Measurements from ENCODE around the gene MCU.
A peak's percentile ranks its signal among the peaks of the same experiment; 100 is the strongest.

The MCU gene

DNA sequence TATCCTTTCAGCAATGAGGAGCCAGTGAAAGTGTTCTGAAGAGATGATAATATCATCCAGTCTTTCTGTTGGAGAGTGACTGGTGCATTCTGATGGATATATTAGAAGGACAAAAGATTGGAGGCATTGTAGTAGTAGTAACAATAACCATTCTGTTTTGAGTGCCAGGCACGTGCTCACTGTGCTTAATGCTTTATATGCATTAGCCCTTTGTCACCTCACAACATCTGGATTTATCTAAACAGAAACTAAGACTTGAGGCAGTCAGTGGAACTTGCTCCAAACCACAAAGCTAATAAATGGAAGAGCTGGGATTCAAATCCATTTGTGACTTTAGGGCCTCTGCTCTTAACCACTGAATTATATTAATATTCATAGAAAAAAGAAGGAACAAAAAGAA lies 117.1 kb downstream of the MCU start:
- DNase-seq (ENCODE audit: low read depth), result no peak
- H3K4me3 ChIP-seq (replicated peaks; ENCODE audit: low read depth, low read length), result no peak overlapping the region
- TF ChIP-seq, protein P1, sequence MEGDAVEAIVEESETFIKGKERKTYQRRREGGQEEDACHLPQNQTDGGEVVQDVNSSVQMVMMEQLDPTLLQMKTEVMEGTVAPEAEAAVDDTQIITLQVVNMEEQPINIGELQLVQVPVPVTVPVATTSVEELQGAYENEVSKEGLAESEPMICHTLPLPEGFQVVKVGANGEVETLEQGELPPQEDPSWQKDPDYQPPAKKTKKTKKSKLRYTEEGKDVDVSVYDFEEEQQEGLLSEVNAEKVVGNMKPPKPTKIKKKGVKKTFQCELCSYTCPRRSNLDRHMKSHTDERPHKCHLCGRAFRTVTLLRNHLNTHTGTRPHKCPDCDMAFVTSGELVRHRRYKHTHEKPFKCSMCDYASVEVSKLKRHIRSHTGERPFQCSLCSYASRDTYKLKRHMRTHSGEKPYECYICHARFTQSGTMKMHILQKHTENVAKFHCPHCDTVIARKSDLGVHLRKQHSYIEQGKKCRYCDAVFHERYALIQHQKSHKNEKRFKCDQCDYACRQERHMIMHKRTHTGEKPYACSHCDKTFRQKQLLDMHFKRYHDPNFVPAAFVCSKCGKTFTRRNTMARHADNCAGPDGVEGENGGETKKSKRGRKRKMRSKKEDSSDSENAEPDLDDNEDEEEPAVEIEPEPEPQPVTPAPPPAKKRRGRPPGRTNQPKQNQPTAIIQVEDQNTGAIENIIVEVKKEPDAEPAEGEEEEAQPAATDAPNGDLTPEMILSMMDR (IDR thresholded peaks at IDR 0.05; ENCODE audit: low read length, missing control alignments), result no peak

DNA sequence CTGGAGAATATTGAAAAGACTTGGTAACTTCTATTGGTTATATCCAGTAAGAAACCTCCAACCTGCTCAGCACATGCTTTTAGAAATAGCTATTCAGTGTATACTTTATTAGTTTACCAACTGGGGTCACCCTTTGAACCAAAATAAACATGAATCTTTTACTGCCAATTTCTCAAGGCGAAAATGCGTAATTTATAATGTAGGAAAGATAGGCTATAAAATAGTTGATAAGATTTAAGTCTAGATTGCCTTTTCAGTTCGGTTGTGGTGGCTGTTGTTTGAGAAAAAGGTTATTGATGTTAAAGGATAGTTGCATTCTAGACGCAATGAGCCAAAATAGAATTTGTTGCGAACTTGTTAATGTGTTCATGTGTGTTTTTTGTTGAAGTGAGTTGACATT lies 119.0 kb downstream of the MCU start:
- no peak overlapping the region for H3K4me3 ChIP-seq (replicated peaks; ENCODE audit: low read depth, low read length)
- TF ChIP-seq, protein P1 (IDR thresholded peaks at IDR 0.05; ENCODE audit: low read length, missing control alignments), result no peak
- no peak for DNase-seq (ENCODE audit: low read depth)

- H3K4me3 ChIP-seq (replicated peaks; ENCODE audit: low read depth, low read length), result no peak overlapping the region
- TF ChIP-seq, protein P1 (IDR thresholded peaks at IDR 0.05; ENCODE audit: low read length, missing control alignments), result no peak
- DNase-seq (ENCODE audit: low read depth), result no peak
Observed at GRCh38 chr10:72812415-72812752, 120.4 kb downstream of the MCU start.

- peak; percentile 60 for DNase-seq (ENCODE audit: low read depth)
- no peak overlapping the region for H3K4me3 ChIP-seq (replicated peaks; ENCODE audit: low read depth, low read length)
- TF ChIP-seq, protein P1 (IDR thresholded peaks at IDR 0.05; ENCODE audit: low read length, missing control alignments), result no peak
Observed at GRCh38 chr10:72812753-72813430, 120.9 kb downstream of the MCU start.

DNA sequence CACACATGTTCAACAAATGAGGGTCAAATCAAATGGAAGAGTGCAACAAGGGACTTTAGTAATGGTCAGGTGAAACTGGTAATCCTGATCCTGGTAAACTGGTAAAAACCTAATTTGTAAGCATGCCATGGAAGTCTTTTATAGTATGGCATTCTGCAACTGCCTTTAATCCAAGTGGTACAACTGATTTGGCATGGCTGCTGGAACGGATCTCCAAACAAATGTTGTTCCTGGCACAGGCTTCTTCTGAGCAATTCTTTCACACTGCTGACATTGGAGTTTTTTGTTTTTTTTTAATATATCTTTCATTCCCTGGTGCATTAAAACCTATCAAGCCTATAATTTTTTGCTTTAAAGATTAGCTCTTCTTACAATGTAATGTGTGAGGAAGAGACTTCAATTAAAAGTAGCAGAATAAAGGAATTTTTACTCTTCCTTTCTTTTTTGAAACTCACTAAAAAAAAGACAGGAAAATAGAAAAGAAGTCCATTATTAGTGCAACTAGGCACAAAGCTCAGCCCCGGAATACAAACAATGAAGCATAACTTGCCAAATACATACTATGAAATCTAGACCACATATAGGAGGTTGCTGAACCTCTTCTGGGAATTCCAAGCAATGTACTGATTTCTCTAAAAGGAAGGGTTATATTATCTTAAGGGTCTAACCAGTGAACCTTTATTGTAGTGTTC lies 122.3 kb downstream of the MCU start:
- DNase-seq (ENCODE audit: low read depth), result peak; percentile 42
- TF ChIP-seq, protein P1 (IDR thresholded peaks at IDR 0.05; ENCODE audit: low read length, missing control alignments), result no peak

DNA sequence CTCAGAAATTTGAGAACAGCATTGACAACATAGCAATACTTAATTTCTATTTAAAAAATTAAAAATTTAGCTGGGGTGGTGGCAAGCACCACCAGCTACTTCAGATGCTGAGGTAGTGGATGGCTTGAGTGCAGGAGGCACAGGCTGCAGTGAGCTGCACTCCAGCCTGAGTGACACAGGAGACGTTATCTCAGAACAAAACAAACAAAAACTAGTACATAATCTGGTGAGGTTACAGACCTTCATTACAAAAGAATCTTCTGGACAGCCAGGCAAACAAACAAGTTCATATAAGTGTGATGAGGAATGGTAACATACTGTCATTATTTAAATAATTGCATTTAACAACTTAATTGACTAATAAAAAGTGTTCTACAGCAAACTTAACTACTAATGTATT lies 124.6 kb downstream of the MCU start:
- TF ChIP-seq, protein P1 (IDR thresholded peaks at IDR 0.05; ENCODE audit: low read length, missing control alignments), result no peak
- no peak overlapping the region for H3K4me3 ChIP-seq (replicated peaks; ENCODE audit: low read depth, low read length)
- no peak for DNase-seq (ENCODE audit: low read depth)

More for the DNA sequence above, 122.3 kb downstream of the MCU start:
- H3K4me3 ChIP-seq (replicated peaks; ENCODE audit: low read depth, low read length), result no peak overlapping the region

DNA sequence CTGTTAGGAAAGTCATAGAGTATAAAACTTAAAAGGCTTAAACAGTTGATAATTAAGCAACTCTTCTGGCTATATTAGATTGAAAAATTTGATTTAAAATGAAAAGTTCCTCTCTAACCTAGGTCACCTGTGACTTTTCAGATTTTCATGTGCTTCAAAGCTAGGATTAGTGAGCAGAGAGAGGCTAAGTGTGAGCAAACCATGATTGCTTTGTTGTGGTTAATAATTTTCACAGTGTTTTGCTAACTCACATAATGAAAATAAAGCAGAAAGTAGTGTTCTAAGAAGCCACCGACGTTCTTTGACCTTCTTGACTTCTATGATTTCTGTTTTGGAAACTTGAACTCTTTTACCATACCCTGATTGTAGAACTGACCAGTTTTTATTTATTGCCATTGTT lies 126.1 kb downstream of the MCU start:
- DNase-seq (ENCODE audit: low read depth), result no peak
- no peak overlapping the region for H3K4me3 ChIP-seq (replicated peaks; ENCODE audit: low read depth, low read length)
- TF ChIP-seq, protein P1 (IDR thresholded peaks at IDR 0.05; ENCODE audit: low read length, missing control alignments), result no peak

All from fibroblast of pulmonary artery (primary cell).